H9 (cell line): Measurements from ENCODE around the gene TP53BP1. TPM values are rescaled to one million over a fixed set of nuclear protein-coding genes. Genes with fewer than 3 reads are reported as not detected.
A peak's percentile ranks its signal among the peaks of the same experiment; 100 is the strongest.

ENCODE experiments used
- DNase-seq: peaks from one replicate; pipeline ENCODE4 v3.0.0-alpha.2; 2017
- H2AFZ ChIP-seq: one replicate; pipeline ENCODE4 v1.6.1; 2013; ENCODE audit warnings: mild to moderate bottlenecking, low read length, control low read depth, moderate library complexity
- H2AK5ac ChIP-seq: 2 replicates; pipeline ENCODE4 v1.6.1; 2013; ENCODE audit warnings: low read length, control low read depth, mixed read lengths; ENCODE audit not compliant: insufficient read length
- H2BK120ac ChIP-seq: one replicate; pipeline ENCODE4 v1.6.1; 2013; ENCODE audit warnings: low read depth, mild to moderate bottlenecking, low read length, control low read depth, inconsistent platforms; ENCODE audit not compliant: poor library complexity, severe bottlenecking
- H2BK12ac ChIP-seq: 2 replicates; pipeline ENCODE4 v1.6.1; 2013; ENCODE audit warnings: low read length, control low read depth, mixed read lengths, low read depth; ENCODE audit not compliant: insufficient read length
- H2BK15ac ChIP-seq: 2 replicates; pipeline ENCODE4 v1.6.1; 2013; ENCODE audit warnings: low read depth, low read length, control low read depth
- H2BK20ac ChIP-seq: one replicate; pipeline ENCODE4 v1.6.1; 2013; ENCODE audit warnings: low read depth, mild to moderate bottlenecking, low read length, control low read depth, inconsistent platforms; ENCODE audit not compliant: poor library complexity, severe bottlenecking
- H2BK5ac ChIP-seq: 2 replicates; pipeline ENCODE4 v1.6.1; 2013; ENCODE audit warnings: low read length, control low read depth, mixed read lengths; ENCODE audit not compliant: insufficient read length
- H3K14ac ChIP-seq: 2 replicates; pipeline ENCODE4 v1.6.1; 2013; ENCODE audit warnings: low read length, control low read depth; ENCODE audit not compliant: insufficient read depth
- H3K18ac ChIP-seq: 2 replicates; pipeline ENCODE4 v1.6.1; 2013; ENCODE audit warnings: low read depth, mild to moderate bottlenecking, mixed read lengths, low read length, control low read depth; ENCODE audit not compliant: insufficient read length
- H3K23ac ChIP-seq: 2 replicates; pipeline ENCODE4 v1.6.1; 2013; ENCODE audit warnings: low read length, control low read depth, mixed read lengths, low read depth; ENCODE audit not compliant: insufficient read length
- H3K23me2 ChIP-seq: 2 replicates; pipeline ENCODE4 v1.6.1; 2013; ENCODE audit warnings: low read depth, mild to moderate bottlenecking, mixed read lengths, low read length, control low read depth; ENCODE audit not compliant: insufficient read length, poor library complexity, severe bottlenecking
- H3K27ac ChIP-seq: 2 replicates; pipeline ENCODE4 v1.5.1; 2013; ENCODE audit warnings: low read length, control low read depth, mixed read lengths, low read depth; ENCODE audit not compliant: insufficient read length
- H3K27me3 ChIP-seq: 2 replicates; pipeline ENCODE4 v1.6.1; 2013; ENCODE audit warnings: low read length, control low read depth, inconsistent platforms; ENCODE audit not compliant: insufficient read depth
- H3K4ac ChIP-seq: 2 replicates; pipeline ENCODE4 v1.6.1; 2013; ENCODE audit warnings: low read depth, mild to moderate bottlenecking, control low read depth, inconsistent platforms, low read length, moderate library complexity
- H3K4me1 ChIP-seq: 2 replicates; pipeline ENCODE4 v1.6.1; 2013; ENCODE audit warnings: low read length, control low read depth, inconsistent platforms; ENCODE audit not compliant: insufficient read depth
- H3K4me2 ChIP-seq: 2 replicates; pipeline ENCODE4 v1.6.1; 2013; ENCODE audit warnings: low read length, control low read depth, mixed read lengths; ENCODE audit not compliant: insufficient read length, insufficient read depth
- H3K56ac ChIP-seq: 2 replicates; pipeline ENCODE4 v1.6.1; 2013; ENCODE audit warnings: low read depth, mild to moderate bottlenecking, mixed read lengths, low read length, control low read depth; ENCODE audit not compliant: insufficient read length
- H3K79me1 ChIP-seq: 2 replicates; pipeline ENCODE4 v1.6.1; 2013; ENCODE audit warnings: low read depth, mild to moderate bottlenecking, moderate library complexity, low read length, control low read depth, inconsistent platforms; ENCODE audit not compliant: insufficient read depth, poor library complexity, severe bottlenecking
- H3K79me2 ChIP-seq: 2 replicates; pipeline ENCODE4 v1.6.1; 2013; ENCODE audit warnings: low read length, control low read depth, inconsistent platforms; ENCODE audit not compliant: insufficient read depth
- H3K9ac ChIP-seq: 2 replicates; pipeline ENCODE4 v1.6.1; 2013; ENCODE audit warnings: low read length, control low read depth, mixed read lengths; ENCODE audit not compliant: insufficient read length; ENCODE audit errors: extremely low read depth
- H3K9me3 ChIP-seq: one replicate; pipeline ENCODE4 v1.6.1; 2013; ENCODE audit warnings: low read depth, low read length, inconsistent platforms; ENCODE audit not compliant: control insufficient read depth
- H3T11ph ChIP-seq: one replicate; pipeline ENCODE4 v1.6.1; 2013; ENCODE audit warnings: mild to moderate bottlenecking, low read length, control low read depth, inconsistent platforms
- H4K20me1 ChIP-seq: one replicate; pipeline ENCODE4 v1.6.1; 2013; ENCODE audit not compliant: control insufficient read depth, insufficient read length, insufficient read depth
- H4K5ac ChIP-seq: 2 replicates; pipeline ENCODE4 v1.6.1; 2013; ENCODE audit warnings: low read depth, mild to moderate bottlenecking, mixed read lengths, low read length, control low read depth; ENCODE audit not compliant: insufficient read length
- H4K8ac ChIP-seq: replicated peaks from 2 replicates; pipeline ENCODE4 v1.6.1; 2013; ENCODE audit warnings: low read length, control low read depth, mixed read lengths, low read depth; ENCODE audit not compliant: insufficient read length
- H4K91ac ChIP-seq: 2 replicates; pipeline ENCODE4 v1.6.1; 2013; ENCODE audit warnings: low read depth, mild to moderate bottlenecking, moderate library complexity, mixed read lengths, low read length, control low read depth; ENCODE audit not compliant: insufficient read length
- H3K27ac Mint-ChIP-seq, 3 experiments: 2 replicates in 2 of 3; 3 replicates in 1 of 3; pipeline ENCODE4 v1.8.0; 2020 to 2021; ENCODE audit warnings: mixed read lengths in 3 of 3, mild to moderate bottlenecking in 1 of 3, moderate library complexity in 1 of 3
- H3K27me3 Mint-ChIP-seq: 2 replicates; pipeline ENCODE4 v1.8.0; 2021; ENCODE audit warnings: low read depth, mild to moderate bottlenecking, moderate library complexity, mixed read lengths
- H3K36me3 Mint-ChIP-seq, 3 experiments: 2 replicates in 2 of 3; 3 replicates in 1 of 3; pipeline ENCODE4 v1.8.0; 2020 to 2021; ENCODE audit warnings: low read depth in 3 of 3, mixed read lengths in 3 of 3; ENCODE audit not compliant: insufficient read depth in 1 of 3
- H3K4me1 Mint-ChIP-seq, 2 experiments: 2 replicates each; pipeline ENCODE4 v1.8.0; 2020; ENCODE audit warnings: mixed read lengths in 2 of 2
- H3K4me3 Mint-ChIP-seq, 2 experiments: 2 replicates in 1 of 2; 3 replicates in 1 of 2; pipeline ENCODE4 v1.8.0; 2020 to 2021; ENCODE audit warnings: mild to moderate bottlenecking in 2 of 2, mixed read lengths in 2 of 2, moderate library complexity in 1 of 2
- H3K9me3 Mint-ChIP-seq, 2 experiments: 2 replicates in 1 of 2; 3 replicates in 1 of 2; pipeline ENCODE4 v1.8.0; 2020; ENCODE audit warnings: mild to moderate bottlenecking in 2 of 2, mixed read lengths in 2 of 2, moderate library complexity in 1 of 2
- WGBS: extraction: QIAGEN DNeasy Blood & Tissue Kit; methylation state at CpG from one replicate; pipeline ENCODE4 v1.1.7; 2013; ENCODE audit warnings: missing lambda C conversion rate, low lambda C conversion rate, mixed read lengths; ENCODE audit not compliant: insufficient read length; ENCODE audit errors: extremely low coverage; 5-methylcytosine and 5-hydroxymethylcytosine counted together
- total RNA-seq: library from RNA; stranded (reverse); gene quantifications from 2 replicates; pipeline ENCODE4 v1.2.1, GENCODE V29; 2021
- TF ChIP-seq, protein P1 (sequence below): fragments of 200-600 bp; sonication (generic); conservative IDR thresholded peaks from 3 replicates; pipeline ENCODE4 v1.8.0; 2021; ENCODE audit warnings: antibody characterized with exemption, mild to moderate bottlenecking

TP53BP1 gene
- total RNA-seq, 1 experiment from 2014 or later: 81.5 TPM

DNA sequence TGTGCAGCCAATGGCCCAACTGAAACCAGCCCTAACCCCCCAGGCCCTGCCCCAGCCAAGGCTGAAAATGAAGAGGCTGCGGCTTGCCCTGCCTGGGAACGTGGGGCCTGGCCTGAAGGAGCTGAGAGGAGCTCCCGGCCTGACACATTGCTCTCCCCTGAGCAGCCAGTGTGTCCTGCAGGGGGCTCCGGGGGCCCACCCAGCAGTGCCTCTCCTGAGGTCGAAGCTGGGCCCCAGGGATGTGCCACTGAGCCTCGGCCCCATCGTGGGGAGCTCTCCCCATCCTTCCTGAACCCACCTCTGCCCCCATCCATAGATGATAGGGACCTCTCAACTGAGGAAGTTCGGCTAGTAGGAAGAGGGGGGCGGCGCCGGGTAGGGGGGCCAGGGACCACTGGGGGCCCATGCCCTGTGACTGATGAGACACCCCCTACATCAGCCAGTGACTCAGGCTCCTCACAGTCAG lies 35.6 kb upstream of the TP53BP1 start:
- H3K36me3 Mint-ChIP-seq: 0 out of 7 replicates have a peak, but pooled peaks cover 0 to 4% (median 0%) of the 10 kb centered on the region in 3 experiments
- H3K4ac ChIP-seq: no peak overlapping the region
- H3K9ac ChIP-seq: no peak overlapping the region
- H4K20me1 ChIP-seq: no peaks in the 10 kb centered on the region
- H3K23ac ChIP-seq: no peak overlapping the region
- no peak overlapping the region for H2BK120ac ChIP-seq
- H3K4me3 Mint-ChIP-seq: no peak overlapping the region
- H4K5ac ChIP-seq: no peak overlapping the region
- no peaks in the 10 kb centered on the region for H3K23me2 ChIP-seq
- no peak overlapping the region for H2AK5ac ChIP-seq
- H2BK20ac ChIP-seq: no peak overlapping the region
- H3K79me2 ChIP-seq: no peaks in the 10 kb centered on the region
- H3K56ac ChIP-seq: no peak overlapping the region
- peaks cover 20 to 29% of the 10 kb centered on the region in 2 experiments for H3K4me1 Mint-ChIP-seq
- H2BK15ac ChIP-seq: no peak overlapping the region
- H3K4me2 ChIP-seq: no peak overlapping the region
- H3K14ac ChIP-seq: peak overlapping the region; percentile 41; the same call in 1 of the 2 replicates
- H3K27ac Mint-ChIP-seq: no peak overlapping the region
- TF ChIP-seq, protein P1, sequence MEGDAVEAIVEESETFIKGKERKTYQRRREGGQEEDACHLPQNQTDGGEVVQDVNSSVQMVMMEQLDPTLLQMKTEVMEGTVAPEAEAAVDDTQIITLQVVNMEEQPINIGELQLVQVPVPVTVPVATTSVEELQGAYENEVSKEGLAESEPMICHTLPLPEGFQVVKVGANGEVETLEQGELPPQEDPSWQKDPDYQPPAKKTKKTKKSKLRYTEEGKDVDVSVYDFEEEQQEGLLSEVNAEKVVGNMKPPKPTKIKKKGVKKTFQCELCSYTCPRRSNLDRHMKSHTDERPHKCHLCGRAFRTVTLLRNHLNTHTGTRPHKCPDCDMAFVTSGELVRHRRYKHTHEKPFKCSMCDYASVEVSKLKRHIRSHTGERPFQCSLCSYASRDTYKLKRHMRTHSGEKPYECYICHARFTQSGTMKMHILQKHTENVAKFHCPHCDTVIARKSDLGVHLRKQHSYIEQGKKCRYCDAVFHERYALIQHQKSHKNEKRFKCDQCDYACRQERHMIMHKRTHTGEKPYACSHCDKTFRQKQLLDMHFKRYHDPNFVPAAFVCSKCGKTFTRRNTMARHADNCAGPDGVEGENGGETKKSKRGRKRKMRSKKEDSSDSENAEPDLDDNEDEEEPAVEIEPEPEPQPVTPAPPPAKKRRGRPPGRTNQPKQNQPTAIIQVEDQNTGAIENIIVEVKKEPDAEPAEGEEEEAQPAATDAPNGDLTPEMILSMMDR: no peak
- WGBS: no CpG with 5 or more reads among the region's 11 CpGs
- H2BK5ac ChIP-seq: no peak overlapping the region
- no peak overlapping the region for H4K91ac ChIP-seq
- H3K9me3 ChIP-seq: no peaks in the 10 kb centered on the region
- no peak overlapping the region for H3K18ac ChIP-seq
- H2AFZ ChIP-seq: no peak overlapping the region
- H3T11ph ChIP-seq: no peak overlapping the region
- no peak overlapping the region for H4K8ac ChIP-seq
- no peaks in the 10 kb centered on the region for H3K27me3 ChIP-seq
- H3K27ac ChIP-seq: no peak overlapping the region
- H3K9me3 Mint-ChIP-seq: no peaks in the 10 kb centered on the region
- no peaks in the 10 kb centered on the region for H3K79me1 ChIP-seq
- H3K27me3 Mint-ChIP-seq: peaks cover 26% of the 10 kb centered on the region
- no peak for DNase-seq
- peaks cover 8% of the 10 kb centered on the region; the same call in 1 of the 2 replicates for H3K4me1 ChIP-seq
- H2BK12ac ChIP-seq: no peak overlapping the region
